AG09309 (cell line): Measurements from ENCODE around the gene DOK7.
"Not testable (repeated sequence)": the region's sequence is repeated elsewhere in the genome, so short reads cannot be mapped to it uniquely, and the experiment has no call there.

ENCODE experiments used
- DNase-seq: peaks from one replicate; pipeline ENCODE4 v3.0.0-alpha.2; 2010; ENCODE audit warnings: low read depth
- H3K4me3 ChIP-seq: 2 replicates; pipeline ENCODE4 v1.5.1; 2011; ENCODE audit warnings: mild to moderate bottlenecking, low read depth, low read length, moderate library complexity; ENCODE audit not compliant: control insufficient read depth
- CTCF ChIP-seq: IDR thresholded peaks from 2 replicates; pipeline ENCODE4 v1.5.1; 2011; ENCODE audit warnings: mild to moderate bottlenecking, low read depth, low read length, inconsistent platforms; ENCODE audit not compliant: insufficient read depth, control insufficient read depth; ENCODE audit errors: missing control alignments

The DOK7 gene

GRCh38 chr4:3452376-3452775 is 10.7 kb upstream of the DOK7 start:
- no peak overlapping the region for H3K4me3 ChIP-seq
- TF ChIP-seq CTCF, result peak; percentile 36
- no peak for DNase-seq

DNA sequence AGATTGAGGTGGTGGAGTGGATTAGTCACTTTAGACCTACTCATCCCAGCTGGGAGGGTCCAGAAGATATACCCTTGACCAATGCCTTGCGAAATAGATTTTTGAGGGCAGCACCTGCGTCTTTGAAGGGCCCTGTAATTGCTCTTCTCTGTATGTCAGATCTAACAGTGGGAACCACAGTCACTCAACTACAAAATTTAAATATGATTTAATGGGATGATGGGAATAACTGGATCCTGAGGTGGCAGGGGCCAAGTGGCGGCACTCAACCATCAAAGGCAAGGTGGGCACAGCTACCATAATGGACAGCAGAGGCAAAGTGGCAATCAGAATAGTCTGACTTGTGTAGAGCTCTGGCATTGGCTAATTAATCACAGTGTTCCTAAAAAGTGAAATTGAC is 7.5 kb upstream of the DOK7 start:
- not testable (repeated sequence) for DNase-seq, H3K4me3 ChIP-seq

DNA sequence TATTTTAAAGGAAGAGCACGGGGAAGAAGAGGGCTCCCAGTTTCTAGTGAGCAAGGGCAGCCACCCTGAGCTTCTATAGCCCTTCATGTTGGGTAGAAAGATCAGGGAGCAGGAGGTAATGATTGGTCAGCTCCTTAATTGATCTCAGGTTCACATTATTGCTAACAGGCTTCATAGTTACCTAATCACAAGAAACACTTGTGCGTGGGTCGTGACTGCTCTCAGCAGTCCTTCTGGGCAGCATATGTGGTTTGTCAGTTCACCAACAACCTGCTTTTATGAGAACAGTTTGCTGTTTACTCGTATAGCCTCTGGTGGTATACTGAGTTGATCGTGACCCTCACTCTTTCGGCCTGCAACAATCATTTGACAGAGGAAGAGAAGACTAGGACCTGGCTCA is 4.7 kb upstream of the DOK7 start:
- no peak for TF ChIP-seq CTCF
- no peak for DNase-seq
- H3K4me3 ChIP-seq, result no peak overlapping the region

DNA sequence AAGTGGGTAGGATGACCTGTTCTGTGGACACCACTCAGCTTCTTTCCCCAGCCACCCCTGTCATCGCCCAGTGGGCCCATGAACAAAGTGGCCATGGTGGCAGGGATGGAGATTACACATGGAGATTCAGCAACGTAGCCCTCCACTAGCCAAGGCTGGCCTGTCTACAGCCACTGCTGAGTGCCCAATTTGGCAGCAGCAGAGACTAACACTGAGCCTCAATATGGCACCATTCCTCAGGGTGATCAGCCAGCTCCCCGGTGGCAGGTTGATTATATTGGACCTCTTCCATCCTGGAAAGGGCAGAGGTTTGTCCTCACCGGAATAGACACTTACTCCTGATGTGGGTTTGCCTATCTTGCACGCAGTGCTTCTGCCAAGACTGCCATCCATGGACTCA is 4.0 kb upstream of the DOK7 start:
- DNase-seq, H3K4me3 ChIP-seq: not testable (repeated sequence)

DNA sequence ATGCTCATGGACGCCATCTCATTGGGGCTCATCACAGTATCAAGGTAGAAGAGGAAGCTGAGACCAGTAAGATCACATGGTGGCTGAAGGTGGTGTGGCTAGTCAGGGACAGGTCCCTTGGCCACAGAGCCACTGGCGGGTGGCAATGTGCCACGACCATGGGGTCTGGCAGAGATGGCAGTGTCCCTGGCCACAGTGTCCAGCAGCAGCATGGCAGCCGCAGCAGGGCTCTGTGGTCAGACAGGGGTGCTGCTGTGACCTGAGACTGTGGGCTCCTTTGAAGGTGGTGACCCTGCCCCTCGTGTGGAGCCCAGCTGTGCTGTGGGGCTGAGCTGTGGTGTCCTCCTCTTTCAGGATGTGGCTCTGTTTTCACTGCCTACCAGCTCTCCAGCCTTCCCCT is 2.2 kb upstream of the DOK7 start:
- no peak for DNase-seq
- TF ChIP-seq CTCF, result no peak
- H3K4me3 ChIP-seq, result no peak overlapping the region

GRCh38 chr4:3461515-3462291 is 1.4 kb upstream of the DOK7 start:
- no peak for DNase-seq
- no peak for TF ChIP-seq CTCF
- no peak overlapping the region for H3K4me3 ChIP-seq

- TF ChIP-seq CTCF, result no peak
- no peak for DNase-seq
- H3K4me3 ChIP-seq, result no peak overlapping the region
Measured at GRCh38 chr4:3462321-3462789, 751 bp upstream of the DOK7 start.
